Measurements from ENCODE around the gene CAV2. TPM values are rescaled to one million over a fixed set of nuclear protein-coding genes. Genes with fewer than 3 reads are reported as not detected.

CAV2 gene
- total and polyA plus RNA-seq, 9 of the 15 experiments (the other 6 are each of a cell fraction or from before 2014, with no cell fraction given): 16.1 to 137 (median 38.3) TPM

GRCh38 chr7:116497708-116498107 lies 1.8 kb upstream of the CAV2 start:
- BruUV-seq (replicated peaks): no TSS peak
- 86% methylated on average over 1 of the region's 1 CpG for WGBS (ENCODE audit: insufficient coverage, low coverage, missing lambda C conversion rate)
- H3K9ac ChIP-seq (ENCODE audit: insufficient read depth in 1 of 2, low read depth in 2 of 2, low read length in 2 of 2): no peak overlapping the region
- FAIRE-seq (no peak), DNase-seq (ENCODE audit: extremely low read depth in 1 of 4, low spot score in 3 of 4) (no peak), ATAC-seq (no peak)
- no peaks in the 10 kb centered on the region for H3K9me3 ChIP-seq (replicated peaks; ENCODE audit: control insufficient read depth, insufficient read depth, low read depth, low read length)
- peaks cover 25 to 36% of the 10 kb centered on the region in 2 experiments for H3K4me1 ChIP-seq (replicated peaks in 1 of 2; ENCODE audit: control insufficient read depth in 2 of 2, insufficient read depth in 2 of 2, low read length in 2 of 2)
- no peaks in the 10 kb centered on the region for H3K9me1 ChIP-seq (ENCODE audit: control insufficient read depth, insufficient read depth, low read length)
- ChIA-PET CTCF (ENCODE audit: low intra/inter-chr PET ratio) (no interaction called here), POLR2A (no interaction called here)
- no peak overlapping the region for H2AFZ ChIP-seq (ENCODE audit: low read depth, low read length)
- H4K20me1 ChIP-seq (replicated peaks; ENCODE audit: control insufficient read depth, insufficient read depth, low read length): no peaks in the 10 kb centered on the region
- H3K36me3 ChIP-seq (ENCODE audit: control insufficient read depth, insufficient read depth, low read length): peaks cover 5% of the 10 kb centered on the region; the same call in 2 of the 3 replicates
- no peak overlapping the region for H3K27ac ChIP-seq (ENCODE audit: extremely low read depth, low read depth, low read length)
- in situ Hi-C loops (cut with MboI): no loop called here
- intact Hi-C loops (cut with micrococcal nuclease): no loop called here
- no peaks in the 10 kb centered on the region for H3K27me3 ChIP-seq (ENCODE audit: control insufficient read depth in 2 of 2, insufficient read depth in 2 of 2, low read length in 2 of 2)
- peaks cover 31% of the 10 kb centered on the region for H3K79me2 ChIP-seq (ENCODE audit: control insufficient read depth, insufficient read depth, low read length)
- no peak overlapping the region for H3K4me2 ChIP-seq (ENCODE audit: insufficient read depth, low read length)
- peak; percentile 30; the same call in 1 of the 2 replicates for TF ChIP-seq ZNF316 (IDR thresholded peaks at IDR 0.05)
- TF ChIP-seq SREBF1 (IDR thresholded peaks at IDR 0.05; ENCODE audit: borderline replicate concordance, low read depth, low read length): no peak
- no peak overlapping the region for H3K4me3 ChIP-seq

- no peaks in the 10 kb centered on the region for H3K27me3 ChIP-seq (ENCODE audit: control insufficient read depth in 2 of 2, insufficient read depth in 2 of 2, low read length in 2 of 2)
- no TSS peak for BruUV-seq (replicated peaks)
- 2% methylated on average over 36 of the region's 36 CpGs for WGBS (ENCODE audit: insufficient coverage, low coverage, missing lambda C conversion rate)
- ChIA-PET POLR2A (interaction anchor here (0.6 to 1.1 kb wide), 2 partner anchors 18 to 26 kb away, joined by 3 read pairs; no protein-coding TSS in a partner anchor), CTCF (ENCODE audit: low intra/inter-chr PET ratio) (no interaction called here)
- peak overlapping the region; percentile 72 to 97 for H3K9ac ChIP-seq (ENCODE audit: insufficient read depth in 1 of 2, low read depth in 2 of 2, low read length in 2 of 2)
- peak overlapping the region; percentile 96 for H3K4me2 ChIP-seq (ENCODE audit: insufficient read depth, low read length)
- no peaks in the 10 kb centered on the region for H3K9me1 ChIP-seq (ENCODE audit: control insufficient read depth, insufficient read depth, low read length)
- H3K79me2 ChIP-seq (ENCODE audit: control insufficient read depth, insufficient read depth, low read length): peaks cover 35% of the 10 kb centered on the region
- no peaks in the 10 kb centered on the region for H3K9me3 ChIP-seq (replicated peaks; ENCODE audit: control insufficient read depth, insufficient read depth, low read depth, low read length)
- intact Hi-C loops (cut with micrococcal nuclease): loop anchor here (2.0 to 10.0 kb wide), 5 partner anchors 25 to 455 kb away; partner anchors contain the start of genes CAV1, ST7 and TES
- H3K4me1 ChIP-seq (replicated peaks in 1 of 2; ENCODE audit: control insufficient read depth in 2 of 2, insufficient read depth in 2 of 2, low read length in 2 of 2): peaks cover 25 to 36% of the 10 kb centered on the region in 2 experiments
- peak overlapping the region; percentile 96 for H2AFZ ChIP-seq (ENCODE audit: low read depth, low read length)
- no peaks in the 10 kb centered on the region for H4K20me1 ChIP-seq (replicated peaks; ENCODE audit: control insufficient read depth, insufficient read depth, low read length)
- FAIRE-seq (peak; percentile 48), ATAC-seq (peak; percentile 67), DNase-seq (ENCODE audit: extremely low read depth in 1 of 4, low spot score in 3 of 4) (peak in 3 of 4 experiments; percentile 37 to 71 (median 55))
- peaks cover 9% of the 10 kb centered on the region for H3K36me3 ChIP-seq (ENCODE audit: control insufficient read depth, insufficient read depth, low read length)
- peak overlapping the region; percentile 73 for H3K27ac ChIP-seq (ENCODE audit: extremely low read depth, low read depth, low read length)
- H3K4me3 ChIP-seq: peak overlapping the region; percentile 53
- in situ Hi-C loops (cut with MboI): loop anchor here (10.0 kb wide), 1 partner anchor 1885 kb away; no protein-coding TSS in a partner anchor
- TF ChIP-seq, protein P1, sequence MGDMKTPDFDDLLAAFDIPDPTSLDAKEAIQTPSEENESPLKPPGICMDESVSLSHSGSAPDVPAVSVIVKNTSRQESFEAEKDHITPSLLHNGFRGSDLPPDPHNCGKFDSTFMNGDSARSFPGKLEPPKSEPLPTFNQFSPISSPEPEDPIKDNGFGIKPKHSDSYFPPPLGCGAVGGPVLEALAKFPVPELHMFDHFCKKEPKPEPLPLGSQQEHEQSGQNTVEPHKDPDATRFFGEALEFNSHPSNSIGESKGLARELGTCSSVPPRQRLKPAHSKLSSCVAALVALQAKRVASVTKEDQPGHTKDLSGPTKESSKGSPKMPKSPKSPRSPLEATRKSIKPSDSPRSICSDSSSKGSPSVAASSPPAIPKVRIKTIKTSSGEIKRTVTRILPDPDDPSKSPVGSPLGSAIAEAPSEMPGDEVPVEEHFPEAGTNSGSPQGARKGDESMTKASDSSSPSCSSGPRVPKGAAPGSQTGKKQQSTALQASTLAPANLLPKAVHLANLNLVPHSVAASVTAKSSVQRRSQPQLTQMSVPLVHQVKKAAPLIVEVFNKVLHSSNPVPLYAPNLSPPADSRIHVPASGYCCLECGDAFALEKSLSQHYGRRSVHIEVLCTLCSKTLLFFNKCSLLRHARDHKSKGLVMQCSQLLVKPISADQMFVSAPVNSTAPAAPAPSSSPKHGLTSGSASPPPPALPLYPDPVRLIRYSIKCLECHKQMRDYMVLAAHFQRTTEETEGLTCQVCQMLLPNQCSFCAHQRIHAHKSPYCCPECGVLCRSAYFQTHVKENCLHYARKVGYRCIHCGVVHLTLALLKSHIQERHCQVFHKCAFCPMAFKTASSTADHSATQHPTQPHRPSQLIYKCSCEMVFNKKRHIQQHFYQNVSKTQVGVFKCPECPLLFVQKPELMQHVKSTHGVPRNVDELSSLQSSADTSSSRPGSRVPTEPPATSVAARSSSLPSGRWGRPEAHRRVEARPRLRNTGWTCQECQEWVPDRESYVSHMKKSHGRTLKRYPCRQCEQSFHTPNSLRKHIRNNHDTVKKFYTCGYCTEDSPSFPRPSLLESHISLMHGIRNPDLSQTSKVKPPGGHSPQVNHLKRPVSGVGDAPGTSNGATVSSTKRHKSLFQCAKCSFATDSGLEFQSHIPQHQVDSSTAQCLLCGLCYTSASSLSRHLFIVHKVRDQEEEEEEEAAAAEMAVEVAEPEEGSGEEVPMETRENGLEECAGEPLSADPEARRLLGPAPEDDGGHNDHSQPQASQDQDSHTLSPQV (IDR thresholded peaks at IDR 0.05): peak; percentile 36; the same call in 1 of the 2 replicates
- TF ChIP-seq SMAD3 (CRISPR knock-in tag; conservative IDR thresholded peaks at IDR 0.05): no peak
- TF ChIP-seq CAMTA2 (CRISPR knock-in tag; conservative IDR thresholded peaks at IDR 0.05): no peak
- no peak for TF ChIP-seq BCLAF1 (IDR thresholded peaks at IDR 0.05; ENCODE audit: borderline replicate concordance in 1 of 2, control insufficient read depth in 1 of 2, low read depth in 2 of 2, low read length in 1 of 2)
Measured at GRCh38 chr7:116500078-116500853, 728 bp downstream of the CAV2 start.

Data from K562 (cell line).